Measurements from ENCODE around the gene TRIM59. TPM values are rescaled to one million over a fixed set of nuclear protein-coding genes. Genes with fewer than 3 reads are reported as not detected.
A peak's percentile ranks its signal among the peaks of the same experiment; 100 is the strongest.

The TRIM59 gene
- total RNA-seq, 4 donors from 2014 or later: 3.3 to 5.6 (median 3.8) TPM

DNA sequence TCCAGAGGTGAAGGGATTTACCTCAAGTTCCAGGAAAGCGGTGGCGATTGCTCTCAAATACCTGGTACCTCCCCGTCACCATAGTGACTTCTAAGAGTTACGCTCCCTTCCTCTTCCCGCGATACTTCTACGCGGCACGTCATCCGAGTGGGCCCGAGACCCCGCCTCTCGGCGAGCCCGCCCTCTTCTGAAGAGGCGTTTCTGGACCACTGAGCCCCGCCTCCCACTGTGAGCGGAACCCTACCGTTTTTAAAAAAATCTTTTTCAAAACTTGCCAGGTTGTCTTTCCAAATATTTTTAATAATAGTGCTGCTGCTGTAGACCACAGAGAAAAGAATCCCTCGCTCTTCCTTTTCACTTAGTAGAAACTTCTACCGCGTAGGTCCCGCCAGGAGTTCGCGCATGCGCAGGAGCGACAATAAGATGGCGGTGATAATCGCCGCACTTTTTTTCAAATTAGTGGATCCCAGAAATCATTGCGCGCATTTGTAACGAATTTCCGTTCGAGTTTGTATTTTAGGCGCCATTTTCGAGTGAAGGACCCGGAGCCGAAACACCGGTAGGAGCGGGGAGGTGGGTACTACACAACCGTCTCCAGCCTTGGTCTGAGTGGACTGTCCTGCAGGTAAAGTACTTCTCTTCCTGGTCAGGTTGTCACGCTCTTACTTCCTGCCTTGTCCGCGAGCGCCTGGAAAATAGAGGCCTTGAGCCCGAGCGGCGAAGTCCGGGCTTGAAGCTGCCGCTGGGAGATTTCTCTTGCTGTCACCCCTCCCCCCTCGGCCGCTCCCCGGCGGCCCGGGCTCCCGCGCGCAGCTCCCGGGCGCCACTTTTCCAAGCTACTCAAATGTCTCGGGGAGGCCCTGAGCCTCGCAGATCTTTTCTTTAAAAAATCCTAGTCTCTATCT, 50.2 kb downstream of the TRIM59 start, which contains the start of the genes IFT80 and SMC4:
Gene IFT80 (minus strand): TSS at position 101 of the 905 bp plus-strand sequence. CDS start 14,625 bp downstream, outside the sequence.
Gene SMC4 (plus strand): TSS at position 526 of the 905 bp plus-strand sequence. CDS start 1,177 bp downstream, outside the sequence.
- DNase-seq: peak; percentile 94 to 96
- H3K4me1 ChIP-seq: peaks cover 11 to 13% of the 10 kb centered on the region in 2 donors
- H3K27me3 ChIP-seq: no peaks in the 10 kb centered on the region
- TF ChIP-seq, protein P1, sequence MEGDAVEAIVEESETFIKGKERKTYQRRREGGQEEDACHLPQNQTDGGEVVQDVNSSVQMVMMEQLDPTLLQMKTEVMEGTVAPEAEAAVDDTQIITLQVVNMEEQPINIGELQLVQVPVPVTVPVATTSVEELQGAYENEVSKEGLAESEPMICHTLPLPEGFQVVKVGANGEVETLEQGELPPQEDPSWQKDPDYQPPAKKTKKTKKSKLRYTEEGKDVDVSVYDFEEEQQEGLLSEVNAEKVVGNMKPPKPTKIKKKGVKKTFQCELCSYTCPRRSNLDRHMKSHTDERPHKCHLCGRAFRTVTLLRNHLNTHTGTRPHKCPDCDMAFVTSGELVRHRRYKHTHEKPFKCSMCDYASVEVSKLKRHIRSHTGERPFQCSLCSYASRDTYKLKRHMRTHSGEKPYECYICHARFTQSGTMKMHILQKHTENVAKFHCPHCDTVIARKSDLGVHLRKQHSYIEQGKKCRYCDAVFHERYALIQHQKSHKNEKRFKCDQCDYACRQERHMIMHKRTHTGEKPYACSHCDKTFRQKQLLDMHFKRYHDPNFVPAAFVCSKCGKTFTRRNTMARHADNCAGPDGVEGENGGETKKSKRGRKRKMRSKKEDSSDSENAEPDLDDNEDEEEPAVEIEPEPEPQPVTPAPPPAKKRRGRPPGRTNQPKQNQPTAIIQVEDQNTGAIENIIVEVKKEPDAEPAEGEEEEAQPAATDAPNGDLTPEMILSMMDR (IDR thresholded peaks at IDR 0.05): peak in 2 of 6 experiments; percentile 21 to 30
- TF ChIP-seq POLR2A (IDR thresholded peaks at IDR 0.05): peak in 1 of 2 donors; percentile 53
- H3K27ac ChIP-seq: peak within 1 kb of the TSS; percentile 68 to 91 (median 86)
- 0% methylated on average over 55 to 60 of the region's 63 CpGs for WGBS, 2 donors
- no peaks in the 10 kb centered on the region for H3K36me3 ChIP-seq
- peak within 1 kb of the TSS; percentile 79 to 93 (median 89) for H3K4me3 ChIP-seq (replicated peaks in 1 of 3)
- no peaks in the 10 kb centered on the region for H3K9me3 ChIP-seq
- intact Hi-C loops (cut with DNase I): no loop called here

DNA sequence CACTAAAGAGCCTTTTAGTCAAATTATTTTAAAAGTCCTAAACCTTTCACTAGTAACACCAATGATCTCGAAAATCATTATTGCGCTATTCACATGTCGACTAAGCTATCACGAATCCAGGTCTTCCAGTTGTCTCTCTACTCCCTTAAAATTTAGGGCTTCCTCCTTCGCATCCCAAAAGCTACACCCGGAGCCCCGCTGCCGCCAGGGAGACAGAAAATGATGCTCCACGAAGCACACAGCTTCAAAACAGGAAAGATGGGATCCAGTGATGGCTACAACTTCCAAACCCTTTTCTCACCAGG, 50.8 kb downstream of the TRIM59 start:
- Histone ChIP-seq H3K27me3 (no peaks in the 10 kb centered on the region), H3K4me3 (replicated peaks in 1 of 3) (peak overlapping the region; percentile 79 to 89 (median 81)), H3K4me1 (peaks cover 11 to 13% of the 10 kb centered on the region in 2 donors), H3K27ac (peak overlapping the region in 2 of 3 donors; percentile 86 to 91), H3K36me3 (no peaks in the 10 kb centered on the region), H3K9me3 (no peaks in the 10 kb centered on the region)
- no peak for DNase-seq
- intact Hi-C loops (cut with DNase I): no loop called here
- 0% methylated on average over 9 of the region's 9 CpGs for WGBS, 2 donors
- TF ChIP-seq POLR2A (IDR thresholded peaks at IDR 0.05): no peak
- TF ChIP-seq, protein P1 (IDR thresholded peaks at IDR 0.05): peak in 1 of 6 experiments; percentile 8

DNA sequence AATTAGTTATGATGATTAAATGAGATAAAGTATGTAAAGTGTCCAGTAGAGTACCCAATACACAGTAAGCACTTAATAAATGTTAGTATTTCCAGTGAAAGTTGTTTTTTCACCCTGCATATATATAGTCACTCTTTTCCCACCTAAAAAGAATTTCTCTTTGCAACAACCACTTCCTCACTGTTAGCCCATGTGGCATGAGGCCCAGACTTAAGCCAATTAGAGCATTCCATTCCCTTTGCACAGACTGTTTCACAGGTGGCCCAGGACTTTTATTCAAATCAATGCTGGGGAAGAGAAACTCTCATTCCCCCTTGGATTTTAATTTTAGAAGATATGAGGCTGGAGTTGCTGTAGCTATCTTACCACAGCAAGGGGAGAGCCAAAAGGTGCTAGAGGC, 54.3 kb downstream of the TRIM59 start:
- peaks cover 5% of the 10 kb centered on the region in 2 donors for H3K4me1 ChIP-seq
- intact Hi-C loops (cut with DNase I): no loop called here
- no peak for TF ChIP-seq POLR2A (IDR thresholded peaks at IDR 0.05)
- TF ChIP-seq, protein P1 (IDR thresholded peaks at IDR 0.05): no peak
- H3K27ac ChIP-seq: no peak overlapping the region
- no peaks in the 10 kb centered on the region for H3K9me3 ChIP-seq
- no peak overlapping the region for H3K4me3 ChIP-seq (replicated peaks in 1 of 3)
- H3K36me3 ChIP-seq: no peaks in the 10 kb centered on the region
- H3K27me3 ChIP-seq: no peaks in the 10 kb centered on the region
- peak; percentile 14 to 28 for DNase-seq

DNA sequence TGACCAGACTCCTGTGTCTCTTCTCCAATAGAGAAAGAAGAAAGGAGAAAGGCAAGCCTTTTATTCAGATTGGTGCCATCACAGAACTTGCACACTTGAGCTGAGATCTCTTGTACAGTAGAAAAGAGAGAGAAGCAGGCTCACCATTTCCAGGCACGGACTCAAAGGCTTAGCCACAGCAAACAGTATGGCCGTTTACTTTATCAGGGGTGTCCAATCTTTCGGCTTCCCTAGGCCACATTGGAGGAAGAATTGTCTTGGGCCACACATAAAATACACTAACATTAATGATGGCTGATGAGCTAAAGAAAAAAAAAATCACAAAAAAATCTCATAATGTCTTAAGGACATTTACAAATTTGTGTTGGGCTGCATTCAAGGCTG, 55.6 kb downstream of the TRIM59 start:
- Histone ChIP-seq H3K4me3 (replicated peaks in 1 of 3) (no peak overlapping the region), H3K4me1 (peaks cover 5% of the 10 kb centered on the region in 2 donors), H3K36me3 (no peaks in the 10 kb centered on the region), H3K27me3 (no peaks in the 10 kb centered on the region), H3K27ac (no peak overlapping the region), H3K9me3 (no peaks in the 10 kb centered on the region)
- intact Hi-C loops (cut with DNase I): no loop called here
- DNase-seq: no peak
- WGBS, 2 donors: 94 to 95% methylated on average over 3 of the region's 3 CpGs
- TF ChIP-seq POLR2A (IDR thresholded peaks at IDR 0.05): no peak
- TF ChIP-seq, protein P1 (IDR thresholded peaks at IDR 0.05): no peak

Measured in thyroid gland (tissue), 4 donors.